Hepatocyte (in vitro differentiated cells): ENCODE data around the gene EVL. TPM values are rescaled to one million over a fixed set of nuclear protein-coding genes. Genes with fewer than 3 reads are reported as not detected.

ENCODE experiments used
- DNase-seq: peaks from one replicate; pipeline ENCODE4 v3.0.0-alpha.2; 2016; ENCODE audit warnings: low spot score
- H2AFZ ChIP-seq: fragments of 200-600 bp; sonication (generic); 2 replicates; pipeline ENCODE4 v1.6.0; 2016; ENCODE audit warnings: antibody characterized with exemption, mild to moderate bottlenecking
- H3K27ac ChIP-seq: fragments of 200-600 bp; sonication (generic); 2 replicates; pipeline ENCODE4 v1.5.1; 2016; ENCODE audit warnings: mild to moderate bottlenecking
- H3K27me3 ChIP-seq: fragments of 200-600 bp; sonication (generic); 2 replicates; pipeline ENCODE4 v1.6.1; 2016
- H3K36me3 ChIP-seq: fragments of 200-600 bp; sonication (generic); replicated peaks from 2 replicates; pipeline ENCODE4 v1.5.1; 2016; ENCODE audit warnings: low read depth; ENCODE audit not compliant: insufficient read depth
- H3K4me1 ChIP-seq: fragments of 200-600 bp; sonication (generic); 2 replicates; pipeline ENCODE4 v1.5.1; 2016; ENCODE audit warnings: mild to moderate bottlenecking, moderate library complexity; ENCODE audit not compliant: insufficient read depth
- H3K4me2 ChIP-seq: fragments of 200-600 bp; sonication (generic); 2 replicates; pipeline ENCODE4 v1.6.0; 2016
- H3K4me3 ChIP-seq: fragments of 200-600 bp; sonication (generic); 2 replicates; pipeline ENCODE4 v1.5.1; 2016; ENCODE audit warnings: mild to moderate bottlenecking
- H3K79me2 ChIP-seq: fragments of 200-600 bp; sonication (generic); 2 replicates; pipeline ENCODE4 v1.6.0; 2017; ENCODE audit warnings: mild to moderate bottlenecking
- H3K9me2 ChIP-seq: fragments of 200-600 bp; sonication (generic); replicated peaks from 2 replicates; pipeline ENCODE4 v1.6.0; 2017; ENCODE audit warnings: mild to moderate bottlenecking; ENCODE audit not compliant: insufficient read depth
- H3K9me3 ChIP-seq: fragments of 200-600 bp; sonication (generic); 2 replicates; pipeline ENCODE4 v1.5.1; 2016; ENCODE audit warnings: low read depth, mild to moderate bottlenecking
- H4K20me1 ChIP-seq: fragments of 200-600 bp; sonication (generic); 2 replicates; pipeline ENCODE4 v1.6.0; 2016; ENCODE audit warnings: mild to moderate bottlenecking; ENCODE audit not compliant: insufficient read depth, poor library complexity, severe bottlenecking
- CTCF ChIP-seq: fragments of 200-600 bp; sonication (generic); IDR thresholded peaks from 2 replicates; pipeline ENCODE4 v1.5.1; 2016; ENCODE audit warnings: antibody characterized with exemption, mild to moderate bottlenecking; ENCODE audit not compliant: poor library complexity
- EZH2 ChIP-seq: fragments of 200-600 bp; sonication (generic); IDR thresholded peaks from 2 replicates; pipeline ENCODE4 v1.6.1; 2016; ENCODE audit warnings: antibody characterized with exemption, mild to moderate bottlenecking, borderline replicate concordance
- EZH2phosphoT487 ChIP-seq: fragments of 200-600 bp; sonication (generic); IDR thresholded peaks from one replicate; pipeline ENCODE4 v1.6.1; 2018; ENCODE audit warnings: antibody characterized with exemption, mild to moderate bottlenecking, low read depth, moderate library complexity; ENCODE audit not compliant: unreplicated experiment, severe bottlenecking
- WGBS: methylation state at CpG from one replicate; pipeline ENCODE4 v1.1.6; 2016; ENCODE audit warnings: low lambda C conversion rate; ENCODE audit errors: missing lambda C conversion rate; 5-methylcytosine and 5-hydroxymethylcytosine counted together
- polyA plus RNA-seq: library from polyadenylated mRNA; unstranded; fragments of >200 nt; fragmentation: Nextera tagmentation; extraction: Ambion mirVana; gene quantifications from 2 replicates; pipeline ENCODE4 v1.2.1, GENCODE V29; 2016
- total RNA-seq: library from RNA; depleted of rRNA; stranded (reverse); fragments of >200 nt; gene quantifications from 2 replicates; pipeline ENCODE4 v1.2.3, GENCODE V29; 2014

EVL gene
- total and polyA plus RNA-seq, 2 experiments from 2014 or later, result 60.5 to 77.2 TPM

- peaks cover 14% of the 10 kb centered on the region for H3K4me1 ChIP-seq
- H3K9me2 ChIP-seq, result no peaks in the 10 kb centered on the region
- H3K27me3 ChIP-seq, result no peaks in the 10 kb centered on the region
- H3K27ac ChIP-seq, result no peak overlapping the region
- H2AFZ ChIP-seq, result no peak overlapping the region
- no peak overlapping the region for H3K4me3 ChIP-seq
- peaks cover 52% of the 10 kb centered on the region for H3K79me2 ChIP-seq
- no peaks in the 10 kb centered on the region for H3K9me3 ChIP-seq
- no peaks in the 10 kb centered on the region for H3K36me3 ChIP-seq
- H3K4me2 ChIP-seq, result no peak overlapping the region
- 97% methylated on average over 11 of the region's 12 CpGs for WGBS
- TF ChIP-seq EZH2 (no peak), EZH2phosphoT487 (no peak), CTCF (no peak)
- DNase-seq, result no peak
- H4K20me1 ChIP-seq, result peaks cover 12% of the 10 kb centered on the region
These were observed 16.9 kb downstream of the EVL start for GRCh38 chr14:100081997-100082625.

- WGBS, result 91% methylated on average over 3 of the region's 3 CpGs
- TF ChIP-seq EZH2 (no peak), CTCF (no peak), EZH2phosphoT487 (no peak)
- no peak overlapping the region for H3K27ac ChIP-seq
These were observed 17.5 kb downstream of the EVL start for GRCh38 chr14:100082723-100083122.

GRCh38 chr14:100083706-100084105 is 18.5 kb downstream of the EVL start:
- Histone ChIP-seq H3K27ac (no peak overlapping the region), H3K79me2 (peaks cover 42% of the 10 kb centered on the region), H3K36me3 (no peaks in the 10 kb centered on the region), H4K20me1 (peaks cover 12% of the 10 kb centered on the region), H2AFZ (no peak overlapping the region), H3K4me3 (no peak overlapping the region), H3K4me1 (peaks cover 10% of the 10 kb centered on the region), H3K27me3 (no peaks in the 10 kb centered on the region), H3K9me2 (no peaks in the 10 kb centered on the region), H3K4me2 (no peak overlapping the region), H3K9me3 (no peaks in the 10 kb centered on the region)
- TF ChIP-seq EZH2, result no peak
- no peak for TF ChIP-seq CTCF
- TF ChIP-seq EZH2phosphoT487, result no peak
- WGBS, result 63% methylated on average over 1 of the region's 2 CpGs
- no peak for DNase-seq

More at GRCh38 chr14:100082723-100083122, 17.5 kb downstream of the EVL start:
- peaks cover 12% of the 10 kb centered on the region for H4K20me1 ChIP-seq
- H3K9me3 ChIP-seq, result no peaks in the 10 kb centered on the region
- H3K9me2 ChIP-seq, result no peaks in the 10 kb centered on the region
- no peak for DNase-seq
- no peaks in the 10 kb centered on the region for H3K27me3 ChIP-seq
- peaks cover 46% of the 10 kb centered on the region for H3K79me2 ChIP-seq
- no peak overlapping the region for H3K4me3 ChIP-seq
- H3K4me2 ChIP-seq, result no peak overlapping the region
- H3K4me1 ChIP-seq, result peaks cover 14% of the 10 kb centered on the region
- no peaks in the 10 kb centered on the region for H3K36me3 ChIP-seq
- no peak overlapping the region for H2AFZ ChIP-seq

GRCh38 chr14:100084591-100084990 is 19.4 kb downstream of the EVL start:
- no peak for DNase-seq
- Histone ChIP-seq H3K4me1 (peaks cover 1% of the 10 kb centered on the region), H3K27ac (no peak overlapping the region), H4K20me1 (peaks cover 10% of the 10 kb centered on the region), H3K9me2 (no peaks in the 10 kb centered on the region), H3K4me2 (no peak overlapping the region), H3K36me3 (no peaks in the 10 kb centered on the region), H3K79me2 (peaks cover 42% of the 10 kb centered on the region), H3K27me3 (no peaks in the 10 kb centered on the region), H2AFZ (no peak overlapping the region), H3K4me3 (no peak overlapping the region), H3K9me3 (no peaks in the 10 kb centered on the region)
- 95% methylated on average over 10 of the region's 10 CpGs for WGBS
- TF ChIP-seq EZH2 (no peak), EZH2phosphoT487 (no peak), CTCF (no peak)
